Measurements from ENCODE around the gene PRM1. TPM values are rescaled to one million over a fixed set of nuclear protein-coding genes. Genes with fewer than 3 reads are reported as not detected.

Gene PRM1
- total and polyA plus RNA-seq, 2 of the 13 experiments (the other 11 are each of a cell fraction or from before 2014, with no cell fraction given) = not detected

DNA sequence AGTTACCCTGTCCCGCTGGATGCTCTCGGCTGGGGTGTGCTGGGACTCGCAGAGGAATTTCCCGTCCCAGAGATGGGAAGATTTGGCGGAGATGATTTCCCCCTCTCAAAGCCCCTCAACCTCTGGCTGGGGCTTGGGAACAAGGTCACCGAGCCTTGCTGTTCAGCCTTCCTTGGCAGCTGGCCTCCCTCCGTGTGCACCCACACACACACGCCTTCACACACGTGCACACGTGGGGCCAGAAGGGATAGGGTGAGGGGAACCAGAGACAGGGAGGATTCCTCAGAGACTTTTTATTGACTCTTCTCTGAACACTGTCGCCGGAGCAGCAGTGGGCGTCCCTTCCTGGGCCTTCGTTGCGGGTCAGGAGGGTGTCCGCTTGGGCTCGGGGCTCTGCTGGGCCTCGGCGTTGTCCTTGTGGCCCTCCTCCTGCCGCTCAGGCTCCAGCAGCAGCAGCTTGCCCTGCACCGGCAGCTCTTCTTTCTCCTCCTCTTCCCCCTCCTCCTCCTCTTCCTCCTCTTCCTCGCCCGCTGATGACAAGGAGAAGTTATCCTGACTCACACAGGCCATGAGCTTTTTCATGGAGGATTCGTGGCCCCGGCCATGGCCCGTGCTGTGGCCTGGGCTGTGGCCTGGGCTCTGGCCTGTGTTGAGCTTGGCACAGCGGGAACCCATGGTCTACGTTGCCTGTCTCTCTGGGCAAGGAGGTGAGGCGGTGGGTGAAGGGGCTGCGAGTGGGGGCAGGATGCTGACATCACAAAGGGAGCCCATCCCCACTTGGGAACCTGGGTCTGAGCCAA, 8.0 kb downstream of the PRM1 start, which contains the start of gene PRM3 (continued):
- TF ChIP-seq, protein P1, sequence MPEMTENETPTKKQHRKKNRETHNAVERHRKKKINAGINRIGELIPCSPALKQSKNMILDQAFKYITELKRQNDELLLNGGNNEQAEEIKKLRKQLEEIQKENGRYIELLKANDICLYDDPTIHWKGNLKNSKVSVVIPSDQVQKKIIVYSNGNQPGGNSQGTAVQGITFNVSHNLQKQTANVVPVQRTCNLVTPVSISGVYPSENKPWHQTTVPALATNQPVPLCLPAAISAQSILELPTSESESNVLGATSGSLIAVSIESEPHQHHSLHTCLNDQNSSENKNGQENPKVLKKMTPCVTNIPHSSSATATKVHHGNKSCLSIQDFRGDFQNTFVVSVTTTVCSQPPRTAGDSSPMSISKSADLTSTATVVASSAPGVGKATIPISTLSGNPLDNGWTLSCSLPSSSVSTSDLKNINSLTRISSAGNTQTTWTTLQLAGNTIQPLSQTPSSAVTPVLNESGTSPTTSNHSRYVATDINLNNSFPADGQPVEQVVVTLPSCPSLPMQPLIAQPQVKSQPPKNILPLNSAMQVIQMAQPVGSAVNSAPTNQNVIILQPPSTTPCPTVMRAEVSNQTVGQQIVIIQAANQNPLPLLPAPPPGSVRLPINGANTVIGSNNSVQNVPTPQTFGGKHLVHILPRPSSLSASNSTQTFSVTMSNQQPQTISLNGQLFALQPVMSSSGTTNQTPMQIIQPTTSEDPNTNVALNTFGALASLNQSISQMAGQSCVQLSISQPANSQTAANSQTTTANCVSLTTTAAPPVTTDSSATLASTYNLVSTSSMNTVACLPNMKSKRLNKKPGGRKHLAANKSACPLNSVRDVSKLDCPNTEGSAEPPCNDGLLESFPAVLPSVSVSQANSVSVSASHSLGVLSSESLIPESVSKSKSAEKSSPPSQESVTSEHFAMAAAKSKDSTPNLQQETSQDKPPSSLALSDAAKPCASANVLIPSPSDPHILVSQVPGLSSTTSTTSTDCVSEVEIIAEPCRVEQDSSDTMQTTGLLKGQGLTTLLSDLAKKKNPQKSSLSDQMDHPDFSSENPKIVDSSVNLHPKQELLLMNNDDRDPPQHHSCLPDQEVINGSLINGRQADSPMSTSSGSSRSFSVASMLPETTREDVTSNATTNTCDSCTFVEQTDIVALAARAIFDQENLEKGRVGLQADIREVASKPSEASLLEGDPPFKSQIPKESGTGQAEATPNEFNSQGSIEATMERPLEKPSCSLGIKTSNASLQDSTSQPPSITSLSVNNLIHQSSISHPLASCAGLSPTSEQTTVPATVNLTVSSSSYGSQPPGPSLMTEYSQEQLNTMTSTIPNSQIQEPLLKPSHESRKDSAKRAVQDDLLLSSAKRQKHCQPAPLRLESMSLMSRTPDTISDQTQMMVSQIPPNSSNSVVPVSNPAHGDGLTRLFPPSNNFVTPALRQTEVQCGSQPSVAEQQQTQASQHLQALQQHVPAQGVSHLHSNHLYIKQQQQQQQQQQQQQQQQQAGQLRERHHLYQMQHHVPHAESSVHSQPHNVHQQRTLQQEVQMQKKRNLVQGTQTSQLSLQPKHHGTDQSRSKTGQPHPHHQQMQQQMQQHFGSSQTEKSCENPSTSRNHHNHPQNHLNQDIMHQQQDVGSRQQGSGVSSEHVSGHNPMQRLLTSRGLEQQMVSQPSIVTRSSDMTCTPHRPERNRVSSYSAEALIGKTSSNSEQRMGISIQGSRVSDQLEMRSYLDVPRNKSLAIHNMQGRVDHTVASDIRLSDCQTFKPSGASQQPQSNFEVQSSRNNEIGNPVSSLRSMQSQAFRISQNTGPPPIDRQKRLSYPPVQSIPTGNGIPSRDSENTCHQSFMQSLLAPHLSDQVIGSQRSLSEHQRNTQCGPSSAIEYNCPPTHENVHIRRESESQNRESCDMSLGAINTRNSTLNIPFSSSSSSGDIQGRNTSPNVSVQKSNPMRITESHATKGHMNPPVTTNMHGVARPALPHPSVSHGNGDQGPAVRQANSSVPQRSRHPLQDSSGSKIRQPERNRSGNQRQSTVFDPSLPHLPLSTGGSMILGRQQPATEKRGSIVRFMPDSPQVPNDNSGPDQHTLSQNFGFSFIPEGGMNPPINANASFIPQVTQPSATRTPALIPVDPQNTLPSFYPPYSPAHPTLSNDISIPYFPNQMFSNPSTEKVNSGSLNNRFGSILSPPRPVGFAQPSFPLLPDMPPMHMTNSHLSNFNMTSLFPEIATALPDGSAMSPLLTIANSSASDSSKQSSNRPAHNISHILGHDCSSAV (CRISPR knock-in tag; IDR thresholded peaks at IDR 0.05; ENCODE audit: borderline replicate concordance) = no peak
- TF ChIP-seq, protein P2, sequence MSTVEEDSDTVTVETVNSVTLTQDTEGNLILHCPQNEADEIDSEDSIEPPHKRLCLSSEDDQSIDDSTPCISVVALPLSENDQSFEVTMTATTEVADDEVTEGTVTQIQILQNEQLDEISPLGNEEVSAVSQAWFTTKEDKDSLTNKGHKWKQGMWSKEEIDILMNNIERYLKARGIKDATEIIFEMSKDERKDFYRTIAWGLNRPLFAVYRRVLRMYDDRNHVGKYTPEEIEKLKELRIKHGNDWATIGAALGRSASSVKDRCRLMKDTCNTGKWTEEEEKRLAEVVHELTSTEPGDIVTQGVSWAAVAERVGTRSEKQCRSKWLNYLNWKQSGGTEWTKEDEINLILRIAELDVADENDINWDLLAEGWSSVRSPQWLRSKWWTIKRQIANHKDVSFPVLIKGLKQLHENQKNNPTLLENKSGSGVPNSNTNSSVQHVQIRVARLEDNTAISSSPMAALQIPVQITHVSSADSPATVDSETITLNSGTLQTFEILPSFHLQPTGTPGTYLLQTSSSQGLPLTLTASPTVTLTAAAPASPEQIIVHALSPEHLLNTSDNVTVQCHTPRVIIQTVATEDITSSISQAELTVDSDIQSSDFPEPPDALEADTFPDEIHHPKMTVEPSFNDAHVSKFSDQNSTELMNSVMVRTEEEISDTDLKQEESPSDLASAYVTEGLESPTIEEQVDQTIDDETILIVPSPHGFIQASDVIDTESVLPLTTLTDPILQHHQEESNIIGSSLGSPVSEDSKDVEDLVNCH (CRISPR knock-in tag; IDR thresholded peaks at IDR 0.05) = 0 out of 2 replicates have a peak, but pooled peaks have one; percentile 3
- TF ChIP-seq, protein P3, sequence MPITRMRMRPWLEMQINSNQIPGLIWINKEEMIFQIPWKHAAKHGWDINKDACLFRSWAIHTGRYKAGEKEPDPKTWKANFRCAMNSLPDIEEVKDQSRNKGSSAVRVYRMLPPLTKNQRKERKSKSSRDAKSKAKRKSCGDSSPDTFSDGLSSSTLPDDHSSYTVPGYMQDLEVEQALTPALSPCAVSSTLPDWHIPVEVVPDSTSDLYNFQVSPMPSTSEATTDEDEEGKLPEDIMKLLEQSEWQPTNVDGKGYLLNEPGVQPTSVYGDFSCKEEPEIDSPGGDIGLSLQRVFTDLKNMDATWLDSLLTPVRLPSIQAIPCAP (CRISPR knock-in tag; IDR thresholded peaks at IDR 0.05; ENCODE audit: low read depth) = 0 out of 2 replicates have a peak, but pooled peaks have one; percentile 0
- TF ChIP-seq SUZ12 (IDR thresholded peaks at IDR 0.05; ENCODE audit: low read depth, low read length) (no peak), KLF13 (CRISPR knock-in tag; IDR thresholded peaks at IDR 0.05) (peak; percentile 88; the same call in 1 of the 2 replicates), POLR2AphosphoS2 (IDR thresholded peaks at IDR 0.05; ENCODE audit: low read depth, low read length) (no peak), MEF2D (CRISPR knock-in tag; IDR thresholded peaks at IDR 0.05) (no peak), ZNF12 (CRISPR knock-in tag; IDR thresholded peaks at IDR 0.05) (no peak), HNRNPL (IDR thresholded peaks at IDR 0.05; ENCODE audit: low read depth, low read length) (peak; percentile 77; the same call in 1 of the 2 replicates), ZNF619 (CRISPR knock-in tag; IDR thresholded peaks at IDR 0.05) (0 out of 2 replicates have a peak, but pooled peaks have one; percentile 18), CEBPG (CRISPR knock-in tag; IDR thresholded peaks at IDR 0.05) (no peak), SALL1 (CRISPR knock-in tag; IDR thresholded peaks at IDR 0.05) (peak; percentile 12; the same call in 1 of the 2 replicates), ZNF121 (CRISPR knock-in tag; IDR thresholded peaks at IDR 0.05) (0 out of 2 replicates have a peak, but pooled peaks have one; percentile 5), ERF (CRISPR knock-in tag; IDR thresholded peaks at IDR 0.05) (no peak), MXI1 (IDR thresholded peaks at IDR 0.05; ENCODE audit: borderline replicate concordance, low read depth, low read length) (no peak)
- TF ChIP-seq, protein P4, sequence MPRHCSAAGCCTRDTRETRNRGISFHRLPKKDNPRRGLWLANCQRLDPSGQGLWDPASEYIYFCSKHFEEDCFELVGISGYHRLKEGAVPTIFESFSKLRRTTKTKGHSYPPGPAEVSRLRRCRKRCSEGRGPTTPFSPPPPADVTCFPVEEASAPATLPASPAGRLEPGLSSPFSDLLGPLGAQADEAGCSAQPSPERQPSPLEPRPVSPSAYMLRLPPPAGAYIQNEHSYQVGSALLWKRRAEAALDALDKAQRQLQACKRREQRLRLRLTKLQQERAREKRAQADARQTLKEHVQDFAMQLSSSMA (CRISPR knock-in tag; IDR thresholded peaks at IDR 0.05) = no peak
- TF ChIP-seq, protein P5, sequence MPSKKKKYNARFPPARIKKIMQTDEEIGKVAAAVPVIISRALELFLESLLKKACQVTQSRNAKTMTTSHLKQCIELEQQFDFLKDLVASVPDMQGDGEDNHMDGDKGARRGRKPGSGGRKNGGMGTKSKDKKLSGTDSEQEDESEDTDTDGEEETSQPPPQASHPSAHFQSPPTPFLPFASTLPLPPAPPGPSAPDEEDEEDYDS (CRISPR knock-in tag; IDR thresholded peaks at IDR 0.05) = no peak
